DND-41 (cell line): ENCODE data around the gene PABPN1L.

ENCODE experiments used
- CTCF ChIP-seq: IDR thresholded peaks from 2 replicates; pipeline ENCODE4 v1.5.1; 2012; ENCODE audit warnings: borderline replicate concordance, low read length, moderate library complexity, mild to moderate bottlenecking; ENCODE audit not compliant: poor library complexity, severe bottlenecking; ENCODE audit errors: extremely low read depth
- EZH2 ChIP-seq: IDR thresholded peaks from 3 replicates; pipeline ENCODE4 v1.6.1; 2012; ENCODE audit warnings: borderline replicate concordance, low read depth, mild to moderate bottlenecking, moderate library complexity, low read length, inconsistent platforms; ENCODE audit not compliant: severe bottlenecking

DNA sequence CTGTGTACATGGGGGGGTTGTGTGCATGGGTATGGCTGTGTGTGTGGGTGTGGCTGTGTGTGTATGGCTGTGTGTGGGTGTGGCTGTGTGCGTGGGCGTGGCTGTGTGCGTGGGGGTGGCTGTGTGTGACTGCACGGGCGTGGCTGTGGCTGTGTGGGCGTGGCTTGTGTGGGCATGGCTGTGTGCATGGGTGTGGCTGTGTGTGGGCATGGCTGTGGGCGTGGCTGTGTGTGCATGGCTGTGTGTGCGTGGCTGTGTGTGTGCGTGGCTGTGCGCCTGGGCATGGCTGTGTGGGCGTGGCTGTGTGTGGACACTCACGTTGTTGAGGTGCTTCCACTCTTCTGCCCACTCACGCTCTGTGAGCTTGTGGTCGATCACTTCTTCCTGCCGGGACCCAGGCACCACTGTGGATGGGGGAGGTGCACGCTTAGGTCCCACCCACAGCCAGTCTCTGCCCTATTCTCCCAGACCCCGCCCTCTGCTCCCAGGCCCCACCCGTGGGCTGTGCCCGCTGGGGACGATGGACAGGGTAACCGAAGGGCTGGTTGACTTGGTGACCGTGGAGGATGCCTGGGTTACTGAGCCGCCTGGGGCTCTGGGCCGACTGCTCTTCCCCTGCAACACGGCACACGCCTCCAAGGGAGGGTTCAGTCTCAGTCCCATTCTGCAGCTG is 16.0 kb upstream of the PABPN1L start:
- TF ChIP-seq CTCF (no peak), EZH2 (no peak)
